ENCODE data around the gene FOXR1. TPM values are rescaled to one million over a fixed set of nuclear protein-coding genes. Genes with fewer than 3 reads are reported as not detected.
"Not testable (repeated sequence)": the region's sequence is repeated elsewhere in the genome, so short reads cannot be mapped to it uniquely, and the experiment has no call there.

Gene FOXR1
- total and polyA plus RNA-seq, 4 experiments from 2014 or later: not detected

- CTCF ChIA-PET (ENCODE audit: partially characterized antibody): interaction anchor here (1.7 kb wide), 1 partner anchor 17 kb away, joined by 4 read pairs; no protein-coding TSS in a partner anchor
- H3K27ac ChIP-seq (ENCODE audit: low read depth, low read length): no peak overlapping the region
- no peaks in the 10 kb centered on the region for H3K9me3 ChIP-seq (ENCODE audit: control insufficient read depth in 1 of 2, low read length in 2 of 2)
- Mint-ChIP-seq H3K27me3 (peaks cover 0 to 2% of the 10 kb centered on the region in 2 donors), H3K4me1 (peaks cover 6 to 15% (median 7%) of the 10 kb centered on the region in 4 donors), H3K36me3 (no peaks in the 10 kb centered on the region), H3K9me3 (no peaks in the 10 kb centered on the region), H3K27ac (peak overlapping the region in 1 of 7 donors; percentile 78), H3K4me3 (no peak overlapping the region)
- no peak overlapping the region for H3K4me3 ChIP-seq (ENCODE audit: low read length in 2 of 2)
- intact Hi-C loops (cut with micrococcal nuclease): no loop called here
- DNase-seq: no peak
- H3K27me3 ChIP-seq (ENCODE audit: insufficient read depth, low read length): no peaks in the 10 kb centered on the region
- no peaks in the 10 kb centered on the region for H3K4me1 ChIP-seq (ENCODE audit: insufficient read depth, low read length)
- POLR2A ChIA-PET (ENCODE audit: partially characterized antibody): no interaction called here
- H3K36me3 ChIP-seq (ENCODE audit: insufficient read depth, low read length): no peaks in the 10 kb centered on the region
Observed at GRCh38 chr11:118947091-118947490, 24.5 kb upstream of the FOXR1 start.

- no peaks in the 10 kb centered on the region for H3K36me3 ChIP-seq (ENCODE audit: insufficient read depth, low read length)
- DNase-seq: no peak
- no peaks in the 10 kb centered on the region for H3K27me3 ChIP-seq (ENCODE audit: insufficient read depth, low read length)
- CTCF ChIA-PET (ENCODE audit: partially characterized antibody): interaction anchor here (0.8 to 1.7 kb wide), 2 partner anchors 18 to 257 kb away, joined by 3 to 4 read pairs; no protein-coding TSS in a partner anchor
- peaks cover 6 to 14% (median 7%) of the 10 kb centered on the region in 4 donors for H3K4me1 Mint-ChIP-seq
- H3K4me3 Mint-ChIP-seq: no peak overlapping the region
- intact Hi-C loops (cut with micrococcal nuclease): no loop called here
- H3K36me3 Mint-ChIP-seq: no peaks in the 10 kb centered on the region
- POLR2A ChIA-PET (ENCODE audit: partially characterized antibody): no interaction called here
- no peaks in the 10 kb centered on the region for H3K9me3 ChIP-seq (ENCODE audit: control insufficient read depth in 1 of 2, low read length in 2 of 2)
- peaks cover 0 to 2% of the 10 kb centered on the region in 2 donors for H3K27me3 Mint-ChIP-seq
- H3K27ac ChIP-seq (ENCODE audit: low read depth, low read length): no peak overlapping the region
- no peaks in the 10 kb centered on the region for H3K9me3 Mint-ChIP-seq
- no peaks in the 10 kb centered on the region for H3K4me1 ChIP-seq (ENCODE audit: insufficient read depth, low read length)
- no peak overlapping the region for H3K27ac Mint-ChIP-seq
- H3K4me3 ChIP-seq (ENCODE audit: low read length in 2 of 2): no peak overlapping the region
Observed at GRCh38 chr11:118948000-118948399, 23.6 kb upstream of the FOXR1 start.

DNA sequence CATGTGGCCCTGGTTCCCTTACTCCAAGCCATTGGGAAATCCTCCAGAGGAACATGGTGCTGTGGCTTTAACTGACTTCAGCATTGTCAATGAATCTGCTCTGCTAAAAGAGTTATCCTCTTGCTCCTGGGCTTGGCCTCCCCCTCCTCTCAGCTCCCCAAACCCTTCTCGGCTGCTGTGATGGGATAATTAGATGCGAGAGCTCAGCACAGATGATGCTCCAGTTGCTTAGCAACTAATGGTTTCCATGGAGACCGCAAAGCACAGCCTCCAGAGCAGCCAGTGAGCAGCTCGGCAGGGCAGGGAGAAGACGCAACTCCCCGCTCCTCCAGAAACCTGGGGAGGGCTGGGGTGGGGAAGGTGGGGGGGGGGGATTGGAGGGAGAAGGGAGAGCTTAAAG is 18.3 kb upstream of the FOXR1 start:
- no peak overlapping the region for H3K27ac ChIP-seq (ENCODE audit: low read depth, low read length)
- Mint-ChIP-seq H3K27me3 (peaks cover 2 to 4% of the 10 kb centered on the region in 2 donors), H3K9me3 (peaks cover 0 to 1% (median 0%) of the 10 kb centered on the region in 8 donors), H3K4me1 (peaks cover 4 to 5% (median 4%) of the 10 kb centered on the region in 4 donors), H3K27ac (no peak overlapping the region), H3K4me3 (no peak overlapping the region), H3K36me3 (no peaks in the 10 kb centered on the region)
- ChIA-PET CTCF (ENCODE audit: partially characterized antibody) (interaction anchor here (1.1 to 5.7 kb wide), 7 partner anchors 9 to 295 kb away, joined by 3 to 37 read pairs (median 4); no protein-coding TSS in a partner anchor), POLR2A (ENCODE audit: partially characterized antibody) (interaction anchor here (1.0 kb wide), 1 partner anchor 45 kb away, joined by 3 read pairs; no protein-coding TSS in a partner anchor)
- intact Hi-C loops (cut with micrococcal nuclease): no loop called here
- H3K9me3 ChIP-seq (ENCODE audit: control insufficient read depth in 1 of 2, low read length in 2 of 2): no peaks in the 10 kb centered on the region
- no peak overlapping the region for H3K4me3 ChIP-seq (ENCODE audit: low read length in 2 of 2)
- peaks cover 5% of the 10 kb centered on the region for H3K4me1 ChIP-seq (ENCODE audit: insufficient read depth, low read length)
- no peaks in the 10 kb centered on the region for H3K36me3 ChIP-seq (ENCODE audit: insufficient read depth, low read length)
- no peak for DNase-seq
- no peaks in the 10 kb centered on the region for H3K27me3 ChIP-seq (ENCODE audit: insufficient read depth, low read length)

DNA sequence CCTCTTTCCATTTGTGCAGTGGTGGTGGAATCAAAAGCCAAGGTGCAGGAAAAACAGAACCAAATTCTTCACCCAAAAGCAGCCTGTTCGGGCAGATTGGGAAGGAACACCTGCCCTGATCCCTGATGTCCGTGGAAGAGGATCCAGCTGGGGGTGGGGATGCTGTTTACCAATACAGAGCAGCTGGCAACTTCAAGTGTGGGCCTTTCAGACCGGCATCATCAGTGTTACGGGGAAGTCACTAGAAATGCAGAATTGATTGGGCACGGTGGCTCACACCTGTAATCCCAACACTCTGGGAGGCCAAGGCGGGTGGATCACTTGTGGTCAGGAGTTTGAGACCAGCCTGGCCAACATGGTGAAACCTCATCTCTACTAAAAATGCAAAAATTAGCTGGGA is 17.6 kb upstream of the FOXR1 start:
- H3K36me3 ChIP-seq (ENCODE audit: insufficient read depth, low read length); DNase-seq; H3K4me3 Mint-ChIP-seq; H3K27me3 Mint-ChIP-seq; H3K4me1 Mint-ChIP-seq; intact Hi-C loops (cut with micrococcal nuclease); H3K9me3 ChIP-seq (ENCODE audit: control insufficient read depth in 1 of 2, low read length in 2 of 2); POLR2A ChIA-PET (ENCODE audit: partially characterized antibody); H3K4me1 ChIP-seq (ENCODE audit: insufficient read depth, low read length); H3K27ac Mint-ChIP-seq; H3K9me3 Mint-ChIP-seq; H3K27ac ChIP-seq (ENCODE audit: low read depth, low read length); H3K4me3 ChIP-seq (ENCODE audit: low read length in 2 of 2); H3K36me3 Mint-ChIP-seq; H3K27me3 ChIP-seq (ENCODE audit: insufficient read depth, low read length): not testable (repeated sequence)
- CTCF ChIA-PET (ENCODE audit: partially characterized antibody): interaction anchor here (0.6 to 5.7 kb wide), 9 partner anchors 9 to 345 kb away, joined by 3 to 37 read pairs (median 3); no protein-coding TSS in a partner anchor

DNA sequence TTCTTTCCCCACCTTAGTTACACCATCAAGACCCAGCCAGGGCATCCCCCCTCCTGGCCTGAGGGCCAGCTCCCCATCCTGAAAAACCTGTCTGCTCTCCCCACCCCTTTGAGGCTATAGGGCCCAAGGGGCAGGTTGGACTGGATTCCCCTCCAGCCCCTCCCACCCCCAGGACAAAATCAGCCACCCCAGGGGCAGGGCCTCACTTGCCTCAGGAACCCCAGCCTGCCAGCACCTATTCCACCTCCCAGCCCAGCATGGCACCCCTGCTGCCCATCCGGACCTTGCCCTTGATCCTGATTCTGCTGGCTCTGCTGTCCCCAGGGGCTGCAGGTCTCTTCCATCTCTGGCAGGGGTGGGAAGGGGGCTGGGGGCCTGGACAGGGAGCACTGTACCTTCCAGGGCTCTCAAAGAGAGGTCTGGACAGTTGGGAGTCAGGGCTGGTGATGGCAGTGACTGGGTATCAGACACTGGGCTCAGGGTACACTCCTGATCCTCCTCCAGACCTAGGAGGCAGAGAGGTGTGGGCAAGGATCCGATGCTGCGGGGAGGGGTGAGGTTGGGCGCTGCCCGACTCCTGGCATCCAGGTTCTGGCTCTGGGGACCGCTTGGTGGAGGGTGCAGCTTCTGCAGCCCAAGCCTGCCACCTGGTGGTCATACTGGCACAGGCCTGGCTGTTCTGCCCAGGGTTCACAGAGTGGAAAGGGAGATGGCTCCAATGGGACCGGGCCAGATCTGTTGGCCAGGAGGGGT is 15.3 kb upstream of the FOXR1 start, which contains the start of gene UPK2:
Gene UPK2, plus strand, starts transcription at position 205 of the 753 bp plus-strand sequence. Its CDS starts 53 bp downstream, at position 258.
- DNase-seq: peak; percentile 83 to 85 (median 83)
- Histone ChIP-seq H3K27me3 (ENCODE audit: insufficient read depth, low read length) (no peaks in the 10 kb centered on the region), H3K4me3 (ENCODE audit: low read length in 2 of 2) (no peak within 1 kb of the TSS), H3K9me3 (ENCODE audit: control insufficient read depth in 1 of 2, low read length in 2 of 2) (no peaks in the 10 kb centered on the region), H3K27ac (ENCODE audit: low read depth, low read length) (no peak within 1 kb of the TSS), H3K36me3 (ENCODE audit: insufficient read depth, low read length) (no peaks in the 10 kb centered on the region), H3K4me1 (ENCODE audit: insufficient read depth, low read length) (peaks cover 5% of the 10 kb centered on the region)
- ChIA-PET CTCF (ENCODE audit: partially characterized antibody) (interaction anchor here (0.7 to 5.7 kb wide), 21 partner anchors 11 to 364 kb away, joined by 3 to 37 read pairs (median 4); partner anchors contain the start of gene DDX6), POLR2A (ENCODE audit: partially characterized antibody) (interaction anchor here (0.7 to 1.4 kb wide), 6 partner anchors 11 to 165 kb away, joined by 3 to 5 read pairs (median 4); partner anchors contain the start of gene DDX6)
- peak within 1 kb of the TSS in 4 of 7 donors; percentile 42 to 55 (median 51) for H3K27ac Mint-ChIP-seq
- H3K9me3 Mint-ChIP-seq: peaks cover 0 to 1% (median 0%) of the 10 kb centered on the region in 8 donors
- H3K27me3 Mint-ChIP-seq: peaks cover under 1 to 4% of the 10 kb centered on the region in 2 donors
- intact Hi-C loops (cut with micrococcal nuclease): loop anchor here (1.0 to 5.0 kb wide), 5 partner anchors 26 to 359 kb away; partner anchors contain the start of gene DDX6
- H3K36me3 Mint-ChIP-seq: no peaks in the 10 kb centered on the region
- peaks cover 4 to 5% (median 4%) of the 10 kb centered on the region in 4 donors for H3K4me1 Mint-ChIP-seq
- no peak within 1 kb of the TSS for H3K4me3 Mint-ChIP-seq

GRCh38 chr11:118956847-118957469 is 14.6 kb upstream of the FOXR1 start:
- Histone ChIP-seq H3K27ac (ENCODE audit: low read depth, low read length) (no peak overlapping the region), H3K4me3 (ENCODE audit: low read length in 2 of 2) (no peak overlapping the region), H3K27me3 (ENCODE audit: insufficient read depth, low read length) (no peaks in the 10 kb centered on the region), H3K4me1 (ENCODE audit: insufficient read depth, low read length) (peaks cover 5% of the 10 kb centered on the region), H3K36me3 (ENCODE audit: insufficient read depth, low read length) (no peaks in the 10 kb centered on the region), H3K9me3 (ENCODE audit: control insufficient read depth in 1 of 2, low read length in 2 of 2) (no peaks in the 10 kb centered on the region)
- POLR2A ChIA-PET (ENCODE audit: partially characterized antibody): interaction anchor here (0.7 to 1.4 kb wide), 7 partner anchors 11 to 166 kb away, joined by 3 to 5 read pairs (median 3); partner anchors contain the start of gene DDX6
- intact Hi-C loops (cut with micrococcal nuclease): loop anchor here (1.0 to 5.0 kb wide), 5 partner anchors 27 to 360 kb away; partner anchors contain the start of gene DDX6
- H3K27me3 Mint-ChIP-seq: peaks cover 0 to 4% of the 10 kb centered on the region in 2 donors
- no peak overlapping the region for H3K4me3 Mint-ChIP-seq
- CTCF ChIA-PET (ENCODE audit: partially characterized antibody): interaction anchor here (0.7 to 5.7 kb wide), 26 partner anchors 12 to 364 kb away, joined by 3 to 37 read pairs (median 4); partner anchors contain the start of genes BCL9L and DDX6
- peaks cover 0 to 1% (median 0%) of the 10 kb centered on the region in 8 donors for H3K9me3 Mint-ChIP-seq
- peak overlapping the region in 3 of 7 donors; percentile 42 to 55 (median 49) for H3K27ac Mint-ChIP-seq
- DNase-seq: no peak
- H3K36me3 Mint-ChIP-seq: no peaks in the 10 kb centered on the region
- peaks cover 4 to 5% (median 4%) of the 10 kb centered on the region in 4 donors for H3K4me1 Mint-ChIP-seq

All from CD4-positive, alpha-beta memory T cell (primary cell).